ENCODE results near the gene PPFIA2. TPM values are rescaled to one million over a fixed set of nuclear protein-coding genes. Genes with fewer than 3 reads are reported as not detected.

Gene PPFIA2
- total RNA-seq (3.1 TPM), polyA plus RNA-seq (ENCODE audit: insufficient read depth in 1 of 8, insufficient read length in 8 of 8, low replicate concordance in 1 of 8) (1 to 10 TPM in 6 of 8 donors, under 1 TPM in 2; 0.93 to 2.1 (median 1.4) TPM)
- long read RNA-seq, donor 1, result 0 reads
- long read RNA-seq, donor 2, result 0 reads
- long read RNA-seq, donor 3, result 0 reads
- long read RNA-seq, donor 4, result 0 reads
- long read RNA-seq, donor 5, result 0 reads
- long read RNA-seq, donor 6, result 0 reads
- long read RNA-seq, donor 7, result 0 reads
- long read RNA-seq, donor 8, result 0 reads
- long read RNA-seq, donor 9, partial matches to known transcripts, result 0 of 1 reads
- long read RNA-seq, donor 9, other reads (novel, unspliced or antisense), result 0 of 1 reads
- long read RNA-seq, donor 10, result 0 reads
- long read RNA-seq, donor 11, result 0 reads

- Histone ChIP-seq H3K4me1 (ENCODE audit: control insufficient read depth, insufficient read depth, low read length) (peaks cover 9% of the 10 kb centered on the region), H3K9me3 (replicated peaks; ENCODE audit: control insufficient read depth, low read depth, low read length) (no peaks in the 10 kb centered on the region), H3K27me3 (ENCODE audit: control insufficient read depth, insufficient read depth, low read length) (peaks cover 17% of the 10 kb centered on the region), H3K27ac (ENCODE audit: low read length) (no peak within 1 kb of the TSS), H3K36me3 (ENCODE audit: control insufficient read depth, insufficient read depth, low read length) (no peaks in the 10 kb centered on the region), H3K4me3 (ENCODE audit: low read length) (peak within 1 kb of the TSS; percentile 59)
- DNase-seq, result peak; percentile 87
- 0% methylated on average over 23 of the region's 34 CpGs for WGBS (ENCODE audit: insufficient coverage)
These were observed at the start of gene PPFIA2 for GRCh38 chr12:81759190-81760051. PPFIA2 (minus strand) TSS chr12:81759350.

GRCh38 chr12:81800298-81801148 is 41.4 kb upstream of the PPFIA2 start:
- H3K36me3 ChIP-seq (ENCODE audit: control insufficient read depth, insufficient read depth, low read length), result no peaks in the 10 kb centered on the region
- H3K4me3 ChIP-seq (ENCODE audit: low read length), result no peak overlapping the region
- 61% methylated on average over 3 of the region's 8 CpGs for WGBS (ENCODE audit: insufficient coverage)
- peak; percentile 8 for DNase-seq
- no peaks in the 10 kb centered on the region for H3K27me3 ChIP-seq (ENCODE audit: control insufficient read depth, insufficient read depth, low read length)
- no peak overlapping the region for H3K27ac ChIP-seq (ENCODE audit: low read length)
- H3K9me3 ChIP-seq (replicated peaks; ENCODE audit: control insufficient read depth, low read depth, low read length), result no peaks in the 10 kb centered on the region
- no peaks in the 10 kb centered on the region for H3K4me1 ChIP-seq (ENCODE audit: control insufficient read depth, insufficient read depth, low read length)

- H3K4me3 ChIP-seq (ENCODE audit: low read length), result no peak overlapping the region
- no peaks in the 10 kb centered on the region for H3K9me3 ChIP-seq (replicated peaks; ENCODE audit: control insufficient read depth, low read depth, low read length)
- WGBS (ENCODE audit: insufficient coverage), result 34% methylated on average over 3 of the region's 6 CpGs
- H3K4me1 ChIP-seq (ENCODE audit: control insufficient read depth, insufficient read depth, low read length), result no peaks in the 10 kb centered on the region
- H3K27ac ChIP-seq (ENCODE audit: low read length), result no peak overlapping the region
- H3K27me3 ChIP-seq (ENCODE audit: control insufficient read depth, insufficient read depth, low read length), result no peaks in the 10 kb centered on the region
- no peak for DNase-seq
- H3K36me3 ChIP-seq (ENCODE audit: control insufficient read depth, insufficient read depth, low read length), result no peaks in the 10 kb centered on the region
These were observed 39.1 kb upstream of the PPFIA2 start for GRCh38 chr12:81798294-81798693.

GRCh38 chr12:81797100-81797499 is 38.0 kb upstream of the PPFIA2 start:
- Histone ChIP-seq H3K9me3 (replicated peaks; ENCODE audit: control insufficient read depth, low read depth, low read length) (no peaks in the 10 kb centered on the region), H3K4me1 (ENCODE audit: control insufficient read depth, insufficient read depth, low read length) (no peaks in the 10 kb centered on the region), H3K36me3 (ENCODE audit: control insufficient read depth, insufficient read depth, low read length) (no peaks in the 10 kb centered on the region), H3K27me3 (ENCODE audit: control insufficient read depth, insufficient read depth, low read length) (no peaks in the 10 kb centered on the region), H3K4me3 (ENCODE audit: low read length) (no peak overlapping the region), H3K27ac (ENCODE audit: low read length) (no peak overlapping the region)
- no CpG with 5 or more reads among the region's 3 CpGs for WGBS (ENCODE audit: insufficient coverage)
- DNase-seq, result peak; percentile 17

GRCh38 chr12:81792666-81793065 is 33.5 kb upstream of the PPFIA2 start:
- Histone ChIP-seq H3K4me3 (ENCODE audit: low read length) (no peak overlapping the region), H3K27ac (ENCODE audit: low read length) (no peak overlapping the region), H3K27me3 (ENCODE audit: control insufficient read depth, insufficient read depth, low read length) (no peaks in the 10 kb centered on the region), H3K36me3 (ENCODE audit: control insufficient read depth, insufficient read depth, low read length) (no peaks in the 10 kb centered on the region), H3K4me1 (ENCODE audit: control insufficient read depth, insufficient read depth, low read length) (no peaks in the 10 kb centered on the region), H3K9me3 (replicated peaks; ENCODE audit: control insufficient read depth, low read depth, low read length) (no peaks in the 10 kb centered on the region)
- WGBS (ENCODE audit: insufficient coverage), result no CpG with 5 or more reads among the region's 2 CpGs
- DNase-seq, result no peak

- Histone ChIP-seq H3K27ac (ENCODE audit: low read length) (no peak overlapping the region), H3K4me3 (ENCODE audit: low read length) (no peak overlapping the region), H3K27me3 (ENCODE audit: control insufficient read depth, insufficient read depth, low read length) (no peaks in the 10 kb centered on the region), H3K4me1 (ENCODE audit: control insufficient read depth, insufficient read depth, low read length) (no peaks in the 10 kb centered on the region), H3K36me3 (ENCODE audit: control insufficient read depth, insufficient read depth, low read length) (no peaks in the 10 kb centered on the region), H3K9me3 (replicated peaks; ENCODE audit: control insufficient read depth, low read depth, low read length) (no peaks in the 10 kb centered on the region)
- no peak for DNase-seq
These were observed 20.1 kb upstream of the PPFIA2 start for GRCh38 chr12:81779216-81779615.

- Histone ChIP-seq H3K36me3 (ENCODE audit: control insufficient read depth, insufficient read depth, low read length) (no peaks in the 10 kb centered on the region), H3K9me3 (replicated peaks; ENCODE audit: control insufficient read depth, low read depth, low read length) (no peaks in the 10 kb centered on the region), H3K27ac (ENCODE audit: low read length) (no peak overlapping the region), H3K27me3 (ENCODE audit: control insufficient read depth, insufficient read depth, low read length) (no peaks in the 10 kb centered on the region), H3K4me1 (ENCODE audit: control insufficient read depth, insufficient read depth, low read length) (no peaks in the 10 kb centered on the region), H3K4me3 (ENCODE audit: low read length) (no peak overlapping the region)
- WGBS (ENCODE audit: insufficient coverage), result no CpG with 5 or more reads among the region's 2 CpGs
- no peak for DNase-seq
These were observed 19.6 kb upstream of the PPFIA2 start for GRCh38 chr12:81778719-81779118.

GRCh38 chr12:81758421-81759189 is 545 bp downstream of the PPFIA2 start:
- H3K27me3 ChIP-seq (ENCODE audit: control insufficient read depth, insufficient read depth, low read length), result peaks cover 17% of the 10 kb centered on the region
- no peaks in the 10 kb centered on the region for H3K36me3 ChIP-seq (ENCODE audit: control insufficient read depth, insufficient read depth, low read length)
- H3K4me3 ChIP-seq (ENCODE audit: low read length), result peak overlapping the region; percentile 59
- peak; percentile 83 for DNase-seq
- peaks cover 9% of the 10 kb centered on the region for H3K4me1 ChIP-seq (ENCODE audit: control insufficient read depth, insufficient read depth, low read length)
- WGBS (ENCODE audit: insufficient coverage), result 0% methylated on average over 19 of the region's 50 CpGs
- H3K27ac ChIP-seq (ENCODE audit: low read length), result no peak overlapping the region
- no peaks in the 10 kb centered on the region for H3K9me3 ChIP-seq (replicated peaks; ENCODE audit: control insufficient read depth, low read depth, low read length)

GRCh38 chr12:81757731-81758365 is 1.3 kb downstream of the PPFIA2 start:
- WGBS (ENCODE audit: insufficient coverage), result 10% methylated on average over 2 of the region's 7 CpGs
- no peak for DNase-seq

More at GRCh38 chr12:81757731-81758365, 1.3 kb downstream of the PPFIA2 start:
- Histone ChIP-seq H3K27me3 (ENCODE audit: control insufficient read depth, insufficient read depth, low read length) (peaks cover 17% of the 10 kb centered on the region), H3K27ac (ENCODE audit: low read length) (no peak overlapping the region), H3K9me3 (replicated peaks; ENCODE audit: control insufficient read depth, low read depth, low read length) (no peaks in the 10 kb centered on the region), H3K4me3 (ENCODE audit: low read length) (peak overlapping the region; percentile 59), H3K4me1 (ENCODE audit: control insufficient read depth, insufficient read depth, low read length) (peaks cover 9% of the 10 kb centered on the region), H3K36me3 (ENCODE audit: control insufficient read depth, insufficient read depth, low read length) (no peaks in the 10 kb centered on the region)

Measured in muscle of leg (tissue), 16 donors.